Epidermal melanocyte (primary cell): ENCODE measurements around the gene MTMR1.

Source experiments
- DNase-seq: peaks from one replicate; pipeline ENCODE4 v3.0.0; 2011; ENCODE audit warnings: low spot score; ENCODE audit not compliant: insufficient read length

MTMR1 gene

GRCh38 chrX:150779385-150779784 is 86.2 kb downstream of the MTMR1 start:
- DNase-seq = no peak

GRCh38 chrX:150781677-150782076 is 88.5 kb downstream of the MTMR1 start:
- DNase-seq = no peak

- DNase-seq = no peak
Measured at GRCh38 chrX:150790021-150790420, 96.8 kb downstream of the MTMR1 start.

GRCh38 chrX:150792949-150793527 is 99.8 kb downstream of the MTMR1 start:
- DNase-seq = no peak

GRCh38 chrX:150805736-150806135 is 112.5 kb downstream of the MTMR1 start:
- no peak for DNase-seq

GRCh38 chrX:150806827-150807226 is 113.6 kb downstream of the MTMR1 start:
- DNase-seq = no peak

GRCh38 chrX:150813922-150814321 is 120.7 kb downstream of the MTMR1 start:
- DNase-seq = no peak
